H1 (cell line): ENCODE measurements around the gene GPR87.

ENCODE experiments used
- EP300 ChIP-seq, 2 experiments: IDR thresholded peaks; 1 replicate in 1 of 2; 2 replicates in 1 of 2; pipeline ENCODE4 v1.6.1; 2011 to 2012; ENCODE audit warnings: low read depth in 2 of 2, low read length in 2 of 2, mild to moderate bottlenecking in 2 of 2, borderline replicate concordance in 1 of 2, inconsistent platforms in 1 of 2, moderate library complexity in 1 of 2
- FOSL1 ChIP-seq: IDR thresholded peaks from 2 replicates; pipeline ENCODE4 v1.6.1; 2011; ENCODE audit warnings: mild to moderate bottlenecking, low read depth, low read length, moderate library complexity; ENCODE audit not compliant: insufficient read depth
- GTF2F1 ChIP-seq: IDR thresholded peaks from 2 replicates; pipeline ENCODE4 v1.6.1; 2012; ENCODE audit warnings: low read depth, low read length, improper control_type of control experiment, borderline replicate concordance
- JUN ChIP-seq: IDR thresholded peaks from 2 replicates; pipeline ENCODE4 v1.6.1; 2011; ENCODE audit warnings: low read depth, mild to moderate bottlenecking, improper control_type of control experiment, low read length
- KDM1A ChIP-seq: fragments of 200-600, 300-600 bp; sonication (generic); IDR thresholded peaks from 2 replicates; pipeline ENCODE4 v1.7.1; 2016; ENCODE audit warnings: mild to moderate bottlenecking, low read length, borderline replicate concordance
- PHF8 ChIP-seq: fragments of 200-600 bp; sonication (generic); conservative IDR thresholded peaks from 2 replicates; pipeline ENCODE4 v1.7.1; 2012; ENCODE audit warnings: low read depth, mild to moderate bottlenecking, inconsistent platforms, low read length, moderate library complexity
- POLR2A ChIP-seq, 2 experiments: IDR thresholded peaks; 1 replicate in 1 of 2; 2 replicates in 1 of 2; pipeline ENCODE4 v1.6.1; 2011; ENCODE audit warnings: low read depth in 2 of 2, low read length in 2 of 2, mild to moderate bottlenecking in 2 of 2; ENCODE audit errors: control extremely low read depth in 1 of 2
- POU5F1 ChIP-seq: IDR thresholded peaks from 2 replicates; pipeline ENCODE4 v1.6.1; 2011; ENCODE audit warnings: low read depth, mild to moderate bottlenecking, low read length, moderate library complexity
- SP1 ChIP-seq: IDR thresholded peaks from 2 replicates; pipeline ENCODE4 v1.6.1; 2011; ENCODE audit warnings: low read depth, low read length
- YY1 ChIP-seq: IDR thresholded peaks from 2 replicates; pipeline ENCODE4 v1.6.1; 2011; ENCODE audit warnings: low read depth, mild to moderate bottlenecking, low read length
- ZNF274 ChIP-seq: IDR thresholded peaks from 2 replicates; pipeline ENCODE4 v1.7.0; 2012; ENCODE audit warnings: low read length, borderline replicate concordance; ENCODE audit errors: extremely low read depth
- TF ChIP-seq, protein P1 (sequence below), 3 experiments: IDR thresholded peaks; 1 replicate in 2 of 3; 2 replicates in 1 of 3; pipeline versions ENCODE4 v1.5.1 to v1.6.1; 2011; ENCODE audit warnings: low read length in 3 of 3, mild to moderate bottlenecking in 3 of 3, inconsistent platforms in 2 of 3, low read depth in 1 of 3, moderate library complexity in 1 of 3; ENCODE audit not compliant: insufficient read depth in 1 of 3; ENCODE audit errors: control extremely low read depth in 1 of 3
- TF ChIP-seq, protein P2 (sequence below): IDR thresholded peaks from 2 replicates; pipeline ENCODE4 v1.6.1; 2011; ENCODE audit warnings: low read depth, mild to moderate bottlenecking, low read length; ENCODE audit not compliant: insufficient read depth

DNA sequence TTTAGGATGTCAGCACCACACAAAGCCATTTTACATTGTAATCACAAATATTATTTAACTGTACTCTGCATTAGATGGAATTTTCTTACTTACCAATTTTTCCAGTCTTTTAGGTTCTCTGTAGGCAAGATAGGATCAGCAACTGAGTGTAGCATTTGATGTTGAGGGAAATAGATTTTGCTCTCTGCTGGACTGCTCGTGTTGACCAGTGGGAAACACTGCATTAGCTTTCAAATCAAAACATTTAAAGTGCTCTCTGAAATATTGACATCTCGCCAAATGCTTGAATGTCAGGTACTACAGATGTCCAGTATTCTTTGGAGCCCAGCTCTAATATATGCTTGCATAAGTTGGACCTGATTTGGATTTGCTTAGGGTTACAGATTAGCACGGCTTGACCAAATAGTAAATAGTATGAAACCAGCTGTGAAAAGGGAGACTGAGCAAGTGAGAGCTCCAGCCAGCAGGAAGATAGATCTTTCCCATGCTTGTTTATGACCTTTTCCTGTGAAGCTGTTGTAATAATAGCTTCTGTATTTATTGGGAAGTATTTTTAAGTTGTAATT, 67.8 kb downstream of the GPR87 start:
- TF ChIP-seq EP300 (IDR thresholded peaks at IDR 0.05; ENCODE audit: borderline replicate concordance in 1 of 2, low read depth in 2 of 2, low read length in 2 of 2) (no peak), POU5F1 (no peak), SP1 (no peak), KDM1A (no peak), YY1 (no peak), POLR2A (IDR thresholded peaks at IDR 0.05; ENCODE audit: control extremely low read depth in 1 of 2, low read depth in 2 of 2, low read length in 2 of 2) (no peak), FOSL1 (no peak), JUN (no peak), ZNF274 (no peak), PHF8 (no peak), GTF2F1 (no peak)
- TF ChIP-seq, protein P1, sequence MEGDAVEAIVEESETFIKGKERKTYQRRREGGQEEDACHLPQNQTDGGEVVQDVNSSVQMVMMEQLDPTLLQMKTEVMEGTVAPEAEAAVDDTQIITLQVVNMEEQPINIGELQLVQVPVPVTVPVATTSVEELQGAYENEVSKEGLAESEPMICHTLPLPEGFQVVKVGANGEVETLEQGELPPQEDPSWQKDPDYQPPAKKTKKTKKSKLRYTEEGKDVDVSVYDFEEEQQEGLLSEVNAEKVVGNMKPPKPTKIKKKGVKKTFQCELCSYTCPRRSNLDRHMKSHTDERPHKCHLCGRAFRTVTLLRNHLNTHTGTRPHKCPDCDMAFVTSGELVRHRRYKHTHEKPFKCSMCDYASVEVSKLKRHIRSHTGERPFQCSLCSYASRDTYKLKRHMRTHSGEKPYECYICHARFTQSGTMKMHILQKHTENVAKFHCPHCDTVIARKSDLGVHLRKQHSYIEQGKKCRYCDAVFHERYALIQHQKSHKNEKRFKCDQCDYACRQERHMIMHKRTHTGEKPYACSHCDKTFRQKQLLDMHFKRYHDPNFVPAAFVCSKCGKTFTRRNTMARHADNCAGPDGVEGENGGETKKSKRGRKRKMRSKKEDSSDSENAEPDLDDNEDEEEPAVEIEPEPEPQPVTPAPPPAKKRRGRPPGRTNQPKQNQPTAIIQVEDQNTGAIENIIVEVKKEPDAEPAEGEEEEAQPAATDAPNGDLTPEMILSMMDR (IDR thresholded peaks at IDR 0.05; ENCODE audit: control extremely low read depth in 1 of 3, insufficient read depth in 1 of 3, low read depth in 1 of 3, low read length in 3 of 3) = no peak
- TF ChIP-seq, protein P2, sequence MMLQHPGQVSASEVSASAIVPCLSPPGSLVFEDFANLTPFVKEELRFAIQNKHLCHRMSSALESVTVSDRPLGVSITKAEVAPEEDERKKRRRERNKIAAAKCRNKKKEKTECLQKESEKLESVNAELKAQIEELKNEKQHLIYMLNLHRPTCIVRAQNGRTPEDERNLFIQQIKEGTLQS = no peak
